GM18520 (cell line): Measurements from ENCODE around the gene EMC9.

Source experiments
- ATAC-seq: cut with Tn5 transposase; IDR thresholded peaks from one replicate; pipeline ENCODE4 v1.9.1; 2021; ENCODE audit not compliant: unreplicated experiment

EMC9 gene

DNA sequence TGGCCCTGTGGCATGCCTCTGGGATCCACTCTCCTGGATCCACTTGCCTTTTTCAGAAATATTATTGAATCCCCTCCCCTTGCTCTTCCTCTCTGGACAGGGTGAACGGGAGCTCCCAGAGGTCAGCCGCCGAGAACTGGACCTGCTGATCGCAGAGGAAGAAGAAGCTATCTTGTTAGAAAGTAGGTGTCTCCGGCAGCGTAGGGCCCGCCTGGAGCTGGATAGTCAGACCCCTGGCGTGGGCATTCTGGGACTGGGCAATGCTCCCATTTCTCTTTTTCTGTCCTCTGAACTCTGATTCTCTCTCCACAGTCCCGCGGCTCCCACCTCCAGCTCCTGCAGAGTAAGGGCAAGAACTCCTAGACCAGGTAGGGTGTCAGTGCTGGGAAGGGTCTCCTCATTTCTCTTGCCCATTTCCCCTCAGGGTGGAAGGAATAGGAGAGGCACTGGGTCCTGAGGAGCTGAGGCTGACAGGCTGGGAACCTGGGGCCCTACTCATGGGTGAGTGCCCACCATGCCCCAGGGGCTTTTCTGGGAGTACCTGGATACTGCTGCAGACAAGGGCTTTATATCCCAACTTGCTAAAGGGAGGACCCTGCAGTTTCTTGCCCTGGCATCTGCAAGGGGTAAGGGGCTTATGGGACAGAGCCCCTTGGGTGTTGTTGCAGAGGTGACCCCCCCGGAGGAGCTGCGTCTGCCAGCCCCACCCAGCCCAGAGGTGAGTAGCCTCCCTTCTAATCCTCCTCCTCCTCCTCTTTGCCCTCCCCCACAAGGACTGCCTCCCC lies 35.8 kb upstream of the EMC9 start:
- no peak for ATAC-seq

GRCh38 chr14:24176599-24176998 lies 35.2 kb upstream of the EMC9 start:
- ATAC-seq, result no peak

- no peak for ATAC-seq
Measured at GRCh38 chr14:24172871-24173281, 31.5 kb upstream of the EMC9 start.

DNA sequence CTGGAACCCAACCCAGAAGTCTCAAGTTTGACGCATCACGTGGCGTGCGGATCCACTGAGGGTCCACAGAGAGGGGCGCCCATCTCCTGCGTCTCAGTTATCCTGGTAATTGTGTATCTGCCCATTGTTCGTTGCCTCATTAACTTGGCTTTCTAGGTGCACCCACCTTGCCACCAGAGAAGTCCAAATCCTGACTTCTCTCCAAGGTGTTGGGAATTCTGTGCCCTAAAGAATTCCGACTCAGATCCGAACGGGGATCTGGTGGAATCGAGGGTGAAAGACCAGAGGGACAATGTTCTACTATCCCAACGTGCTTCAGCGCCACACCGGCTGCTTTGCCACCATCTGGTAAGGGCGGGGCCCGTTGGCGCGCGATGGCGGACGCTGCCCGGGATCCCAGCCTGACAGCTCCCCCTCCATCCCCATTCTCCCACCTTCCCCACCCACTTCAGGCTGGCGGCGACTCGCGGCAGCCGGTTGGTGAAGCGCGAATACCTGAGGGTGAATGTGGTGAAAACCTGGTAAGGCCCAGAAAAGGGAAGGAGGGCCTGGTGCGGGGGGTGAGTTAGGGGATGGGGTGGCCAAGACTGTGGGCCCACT lies 31.0 kb upstream of the EMC9 start:
- no peak for ATAC-seq

- peak; percentile 51 for ATAC-seq
Measured at GRCh38 chr14:24171422-24172260, 30.2 kb upstream of the EMC9 start, which contains the start of gene REC8. TSS of gene REC8 (plus strand) at chr14:24172080. CDS start at chr14:24172553, 473 bp downstream.

DNA sequence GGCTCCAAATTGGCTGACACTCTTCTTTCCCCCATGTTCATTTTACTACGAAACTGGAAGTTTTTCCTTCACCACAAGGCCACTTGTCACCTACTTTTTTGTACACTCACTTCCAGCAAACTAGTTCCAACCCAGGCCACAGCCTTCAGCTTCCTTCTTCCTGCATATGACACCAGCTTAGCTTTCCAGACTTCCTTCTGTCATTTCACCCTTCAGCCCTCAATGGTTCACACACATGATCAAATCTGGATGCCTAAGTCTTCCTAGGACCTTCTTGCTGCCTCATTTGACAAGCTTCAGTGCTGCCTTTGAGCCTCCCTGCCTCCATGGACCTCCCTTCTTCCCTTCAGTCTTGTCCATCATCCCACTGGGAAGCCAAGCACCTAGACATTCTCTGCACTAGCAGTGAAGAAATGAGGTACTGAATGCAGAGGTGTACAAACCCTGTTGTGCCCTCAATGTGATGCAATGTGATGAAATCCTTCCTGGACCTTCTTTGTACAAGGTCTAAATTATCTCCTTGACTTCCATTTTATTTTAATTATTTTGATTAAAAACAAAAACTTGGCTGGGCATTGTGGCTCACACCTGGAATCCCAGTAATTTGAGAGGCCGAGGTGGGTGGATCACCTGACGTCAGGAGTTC lies 26.2 kb upstream of the EMC9 start:
- no peak for ATAC-seq

- no peak for ATAC-seq
Measured at GRCh38 chr14:24165785-24166184, 24.4 kb upstream of the EMC9 start.

- ATAC-seq, result no peak
Measured at GRCh38 chr14:24164518-24164991, 23.2 kb upstream of the EMC9 start.

GRCh38 chr14:24162093-24162492 lies 20.7 kb upstream of the EMC9 start:
- no peak for ATAC-seq

DNA sequence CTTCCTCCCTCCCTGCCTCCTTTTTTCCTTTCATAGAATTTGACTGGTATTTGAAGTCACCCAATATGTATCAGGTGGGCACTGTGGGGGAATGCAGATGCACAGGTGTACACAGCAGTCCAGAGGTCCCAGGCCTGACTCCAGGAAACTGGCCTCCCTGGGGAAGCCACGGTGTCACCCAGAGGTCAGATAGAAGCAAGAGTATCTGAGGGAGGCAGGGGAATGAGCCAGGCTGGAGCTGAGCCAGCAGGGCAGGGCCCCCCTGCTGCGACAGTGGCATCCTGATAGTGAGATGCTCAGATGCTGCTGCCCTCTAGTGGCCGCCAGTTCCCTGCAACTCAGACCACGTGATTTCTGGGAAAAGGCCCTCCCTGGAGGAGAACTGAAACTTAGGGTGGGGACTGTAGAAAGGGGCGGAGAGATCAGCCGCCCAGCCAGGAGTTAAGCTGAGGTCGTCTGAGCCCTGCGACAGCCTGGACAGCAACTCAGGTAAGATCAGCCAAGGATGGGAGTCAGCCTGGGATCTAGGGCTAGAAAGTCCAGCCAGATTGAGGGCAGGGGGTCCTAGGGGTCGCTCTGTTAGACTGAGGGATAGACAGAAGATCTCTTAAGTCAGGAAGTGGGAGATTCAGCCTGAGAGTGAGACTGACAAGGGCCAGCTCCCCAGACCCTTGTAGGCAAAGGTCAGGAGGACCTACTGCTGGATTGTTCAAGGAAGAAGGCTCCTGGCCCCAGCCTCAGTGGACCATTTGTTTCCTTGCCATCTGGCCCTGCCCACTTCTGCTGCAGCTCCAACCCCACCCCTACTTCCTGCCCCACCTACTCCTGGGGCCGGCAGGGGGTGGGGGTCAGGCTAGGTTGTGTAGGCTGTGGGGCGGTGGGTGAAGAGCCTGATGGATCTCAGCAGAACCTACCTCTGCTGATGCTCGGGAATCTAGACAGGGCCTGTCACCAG lies 19.7 kb upstream of the EMC9 start, which contains the start of gene IRF9:
IRF9 (plus strand) TSS at position 416 of the 955 bp plus-strand sequence. CDS start 880 bp downstream, outside the sequence.
- peak; percentile 61 for ATAC-seq

GRCh38 chr14:24160499-24160849 lies 19.1 kb upstream of the EMC9 start:
- ATAC-seq, result peak; percentile 2

- ATAC-seq, result no peak
Measured at GRCh38 chr14:24159777-24160498, 18.5 kb upstream of the EMC9 start.

GRCh38 chr14:24157331-24157730 lies 15.9 kb upstream of the EMC9 start:
- ATAC-seq, result no peak

DNA sequence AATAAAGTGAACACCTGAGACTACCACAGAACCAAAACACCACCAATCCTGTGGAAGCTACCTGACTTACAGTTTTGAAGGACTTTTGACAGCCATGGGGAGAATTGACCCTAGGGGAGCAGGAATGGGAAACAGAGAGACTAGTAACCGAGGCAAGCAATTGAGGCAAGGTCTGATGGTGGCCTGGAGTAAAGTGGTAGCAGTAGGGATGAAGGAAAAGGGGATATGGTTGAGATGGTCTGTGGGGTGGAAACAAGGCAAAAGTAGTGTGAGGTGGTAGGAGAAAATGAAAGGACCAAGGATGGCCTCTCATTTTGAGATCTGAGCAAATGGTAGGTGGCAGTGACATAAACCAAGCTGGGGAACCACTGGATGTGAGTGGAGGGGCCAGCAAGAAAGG lies 15.4 kb upstream of the EMC9 start:
- ATAC-seq, result no peak

DNA sequence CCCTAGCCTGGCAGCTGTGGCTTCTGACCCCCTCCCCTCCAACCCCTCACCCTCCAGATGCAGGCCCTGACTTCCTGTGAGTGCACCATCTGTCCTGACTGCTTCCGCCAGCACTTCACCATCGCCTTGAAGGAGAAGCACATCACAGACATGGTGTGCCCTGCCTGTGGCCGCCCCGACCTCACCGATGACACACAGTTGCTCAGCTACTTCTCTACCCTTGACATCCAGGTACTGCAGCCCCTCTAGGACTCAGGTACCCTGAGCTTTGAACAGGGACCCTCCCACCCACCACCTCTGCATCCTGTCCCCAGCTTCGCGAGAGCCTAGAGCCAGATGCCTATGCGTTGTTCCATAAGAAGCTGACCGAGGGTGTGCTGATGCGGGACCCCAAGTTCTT lies 13.7 kb upstream of the EMC9 start:
- ATAC-seq, result no peak

GRCh38 chr14:24151404-24152080 lies 10.2 kb upstream of the EMC9 start:
- no peak for ATAC-seq

DNA sequence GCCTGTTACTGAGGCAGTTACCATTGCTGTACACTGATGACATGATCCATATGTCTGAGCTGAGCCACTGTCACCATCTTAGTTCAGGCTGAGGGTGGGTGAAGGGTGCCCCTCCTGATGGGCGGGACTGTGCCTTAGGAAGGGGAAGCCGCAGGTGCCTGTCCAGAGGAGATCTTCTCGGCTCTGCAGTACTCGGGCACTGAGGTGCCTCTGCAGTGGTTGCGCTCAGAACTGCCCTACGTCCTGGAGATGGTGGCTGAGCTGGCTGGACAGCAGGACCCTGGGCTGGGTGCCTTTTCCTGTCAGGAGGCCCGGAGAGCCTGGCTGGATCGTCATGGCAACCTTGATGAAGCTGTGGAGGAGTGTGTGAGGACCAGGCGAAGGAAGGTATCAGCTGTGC lies 9.6 kb upstream of the EMC9 start:
- no peak for ATAC-seq

DNA sequence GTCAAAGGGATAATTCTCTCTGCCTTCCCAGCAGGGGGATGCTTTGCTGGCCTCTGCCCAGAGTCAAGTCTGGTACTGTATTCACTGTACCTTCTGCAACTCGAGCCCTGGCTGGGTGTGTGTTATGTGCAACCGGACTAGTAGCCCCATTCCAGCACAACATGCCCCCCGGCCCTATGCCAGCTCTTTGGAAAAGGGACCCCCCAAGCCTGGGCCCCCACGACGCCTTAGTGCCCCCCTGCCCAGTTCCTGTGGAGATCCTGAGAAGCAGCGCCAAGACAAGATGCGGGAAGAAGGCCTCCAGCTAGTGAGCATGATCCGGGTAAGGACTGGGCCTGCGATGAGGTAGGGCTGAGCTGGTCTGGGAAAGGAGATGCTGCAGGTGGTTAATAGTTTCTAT lies 9.2 kb upstream of the EMC9 start:
- ATAC-seq, result no peak

DNA sequence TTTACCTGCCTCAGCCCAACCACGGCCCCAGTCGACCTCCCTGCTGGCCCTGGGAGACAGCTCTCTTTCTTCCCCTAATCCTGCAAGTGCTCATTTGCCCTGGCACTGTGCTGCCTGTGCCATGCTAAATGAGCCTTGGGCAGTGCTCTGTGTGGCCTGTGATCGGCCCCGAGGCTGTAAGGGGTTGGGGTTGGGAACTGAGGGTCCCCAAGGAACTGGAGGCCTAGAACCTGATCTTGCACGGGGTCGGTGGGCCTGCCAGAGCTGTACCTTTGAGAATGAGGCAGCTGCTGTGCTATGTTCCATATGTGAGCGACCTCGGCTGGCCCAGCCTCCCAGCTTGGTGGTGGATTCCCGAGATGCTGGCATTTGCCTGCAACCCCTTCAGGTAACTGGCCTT lies 8.7 kb upstream of the EMC9 start:
- no peak for ATAC-seq
